GM12865 (cell line): ENCODE data around the gene R3HDM1.
A peak's percentile ranks its signal among the peaks of the same experiment; 100 is the strongest.

Source experiments
- DNase-seq: peaks from one replicate; pipeline ENCODE4 v3.0.0; 2010; ENCODE audit warnings: low read depth
- H3K4me3 ChIP-seq: 2 replicates; pipeline ENCODE4 v1.5.1; 2011; ENCODE audit warnings: mild to moderate bottlenecking, low read depth, low read length, control low read depth
- CTCF ChIP-seq: IDR thresholded peaks from 2 replicates; pipeline ENCODE4 v1.5.1; 2011; ENCODE audit warnings: low read length, control low read depth, low read depth, inconsistent platforms; ENCODE audit not compliant: insufficient read depth; ENCODE audit errors: missing control alignments

R3HDM1 gene

GRCh38 chr2:135587958-135588357 lies 56.7 kb downstream of the R3HDM1 start:
- TF ChIP-seq CTCF: no peak
- no peak for DNase-seq
- H3K4me3 ChIP-seq: no peak overlapping the region

GRCh38 chr2:135590619-135591260 lies 59.5 kb downstream of the R3HDM1 start:
- DNase-seq: no peak
- no peak overlapping the region for H3K4me3 ChIP-seq
- TF ChIP-seq CTCF: no peak

- TF ChIP-seq CTCF: no peak
- DNase-seq: no peak
- no peak overlapping the region for H3K4me3 ChIP-seq
Measured at GRCh38 chr2:135600915-135601314, 69.6 kb downstream of the R3HDM1 start.

- TF ChIP-seq CTCF: no peak
- no peak for DNase-seq
- H3K4me3 ChIP-seq: no peak overlapping the region
Measured at GRCh38 chr2:135603543-135603942, 72.3 kb downstream of the R3HDM1 start.

GRCh38 chr2:135607561-135607960 lies 76.3 kb downstream of the R3HDM1 start:
- DNase-seq: no peak
- TF ChIP-seq CTCF: no peak

GRCh38 chr2:135612319-135612718 lies 81.0 kb downstream of the R3HDM1 start:
- DNase-seq: no peak
- TF ChIP-seq CTCF: no peak
- no peak overlapping the region for H3K4me3 ChIP-seq

More at GRCh38 chr2:135607561-135607960, 76.3 kb downstream of the R3HDM1 start:
- no peak overlapping the region for H3K4me3 ChIP-seq

GRCh38 chr2:135615404-135615803 lies 84.1 kb downstream of the R3HDM1 start:
- peak; percentile 40 for DNase-seq

More at GRCh38 chr2:135615404-135615803, 84.1 kb downstream of the R3HDM1 start:
- H3K4me3 ChIP-seq: no peak overlapping the region
- TF ChIP-seq CTCF: no peak
